Measurements from ENCODE around the gene GALNTL6. TPM values are rescaled to one million over a fixed set of nuclear protein-coding genes. Genes with fewer than 3 reads are reported as not detected.

GALNTL6 gene
- total RNA-seq, 1 donor from 2014 or later, result 0.61 TPM

DNA sequence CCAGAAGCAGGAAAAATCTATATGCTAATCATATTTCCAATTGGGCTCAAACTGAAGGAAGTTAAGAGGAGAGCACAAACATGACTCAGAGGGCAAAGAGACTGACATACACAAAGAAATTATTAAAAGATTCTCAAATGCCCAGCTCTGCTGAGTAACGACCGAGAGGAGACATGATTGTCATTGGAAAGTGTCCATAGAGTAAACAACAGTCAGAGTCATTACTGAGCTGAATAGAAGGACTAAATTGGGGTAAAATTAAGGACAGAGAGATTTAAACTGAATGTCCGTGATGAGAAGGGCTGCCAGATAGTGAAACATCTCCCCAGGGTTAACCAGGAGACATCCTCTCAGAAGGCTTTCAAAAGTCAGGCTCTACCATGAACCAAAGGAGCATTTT, 1244.2 kb downstream of the GALNTL6 start:
- no peak overlapping the region for H3K9ac ChIP-seq (ENCODE audit: low read length)
- no peak for DNase-seq (ENCODE audit: low read depth)

DNA sequence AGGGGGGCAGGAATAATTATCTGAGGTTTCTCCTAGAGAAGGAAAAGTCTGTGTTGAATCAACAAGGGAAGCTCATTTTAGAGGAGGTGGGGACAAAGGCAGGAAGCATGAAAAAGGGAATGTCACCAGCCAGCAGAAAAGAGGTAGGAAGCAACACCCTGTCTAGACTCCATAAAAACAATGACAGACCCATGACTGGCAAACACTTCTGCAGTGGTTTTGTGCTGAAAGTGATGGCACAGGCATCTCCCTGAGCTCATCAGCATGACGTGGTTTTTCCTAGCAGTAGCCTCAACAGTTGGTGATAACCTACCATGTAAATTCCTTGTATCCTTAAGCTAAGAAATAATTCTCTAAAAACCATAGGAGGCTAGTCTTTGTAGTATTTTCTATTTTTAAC, 1244.7 kb downstream of the GALNTL6 start:
- no peaks in the 10 kb centered on the region for H3K9me3 Mint-ChIP-seq (ENCODE audit: unreplicated experiment)
- no peak overlapping the region for H3K27ac ChIP-seq (ENCODE audit: low read depth, low read length)
- no peak overlapping the region for H3K4me3 ChIP-seq (ENCODE audit: insufficient read depth, low read depth, low read length)
- H3K27me3 Mint-ChIP-seq (ENCODE audit: low read depth, unreplicated experiment), result no peaks in the 10 kb centered on the region
- H3K36me3 ChIP-seq (ENCODE audit: insufficient read depth, low read length), result no peaks in the 10 kb centered on the region
- FAIRE-seq, result no peak
- H3K9ac ChIP-seq (ENCODE audit: low read length), result no peak overlapping the region
- H3K4me1 Mint-ChIP-seq (ENCODE audit: low read depth, unreplicated experiment), result peaks cover 19% of the 10 kb centered on the region
- no peaks in the 10 kb centered on the region for H4K20me1 ChIP-seq (ENCODE audit: insufficient read depth, low read length)
- H3K27ac Mint-ChIP-seq (ENCODE audit: unreplicated experiment), result peak overlapping the region; percentile 83
- H3K4me1 ChIP-seq (ENCODE audit: insufficient read depth, low read length), result no peaks in the 10 kb centered on the region
- H3K36me3 Mint-ChIP-seq (ENCODE audit: low read depth, unreplicated experiment), result no peaks in the 10 kb centered on the region
- DNase-seq (ENCODE audit: low read depth), result peak; percentile 38
- H3K4me3 Mint-ChIP-seq (ENCODE audit: unreplicated experiment), result no peak overlapping the region
- H3K9me3 ChIP-seq (ENCODE audit: insufficient read depth, low read depth, low read length), result no peaks in the 10 kb centered on the region
- H2AFZ ChIP-seq (ENCODE audit: low read depth, low read length), result no peak overlapping the region
- no peaks in the 10 kb centered on the region for H3K27me3 ChIP-seq (ENCODE audit: insufficient read depth, low read length)
- no peak for TF ChIP-seq EZH2 (IDR thresholded peaks at IDR 0.05; ENCODE audit: insufficient read depth, low read length)
- TF ChIP-seq, protein P1, sequence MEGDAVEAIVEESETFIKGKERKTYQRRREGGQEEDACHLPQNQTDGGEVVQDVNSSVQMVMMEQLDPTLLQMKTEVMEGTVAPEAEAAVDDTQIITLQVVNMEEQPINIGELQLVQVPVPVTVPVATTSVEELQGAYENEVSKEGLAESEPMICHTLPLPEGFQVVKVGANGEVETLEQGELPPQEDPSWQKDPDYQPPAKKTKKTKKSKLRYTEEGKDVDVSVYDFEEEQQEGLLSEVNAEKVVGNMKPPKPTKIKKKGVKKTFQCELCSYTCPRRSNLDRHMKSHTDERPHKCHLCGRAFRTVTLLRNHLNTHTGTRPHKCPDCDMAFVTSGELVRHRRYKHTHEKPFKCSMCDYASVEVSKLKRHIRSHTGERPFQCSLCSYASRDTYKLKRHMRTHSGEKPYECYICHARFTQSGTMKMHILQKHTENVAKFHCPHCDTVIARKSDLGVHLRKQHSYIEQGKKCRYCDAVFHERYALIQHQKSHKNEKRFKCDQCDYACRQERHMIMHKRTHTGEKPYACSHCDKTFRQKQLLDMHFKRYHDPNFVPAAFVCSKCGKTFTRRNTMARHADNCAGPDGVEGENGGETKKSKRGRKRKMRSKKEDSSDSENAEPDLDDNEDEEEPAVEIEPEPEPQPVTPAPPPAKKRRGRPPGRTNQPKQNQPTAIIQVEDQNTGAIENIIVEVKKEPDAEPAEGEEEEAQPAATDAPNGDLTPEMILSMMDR (IDR thresholded peaks at IDR 0.05; ENCODE audit: insufficient read depth, low read depth, low read length), result no peak
- no peaks in the 10 kb centered on the region for H3K79me2 ChIP-seq (ENCODE audit: insufficient read depth, low read length)
- peak overlapping the region; percentile 54 for H3K4me2 ChIP-seq (ENCODE audit: low read length)

More for the DNA sequence above, 1244.2 kb downstream of the GALNTL6 start:
- TF ChIP-seq, protein P1 (IDR thresholded peaks at IDR 0.05; ENCODE audit: insufficient read depth, low read depth, low read length), result no peak
- no peak for TF ChIP-seq EZH2 (IDR thresholded peaks at IDR 0.05; ENCODE audit: insufficient read depth, low read length)
- Histone ChIP-seq H3K4me2 (ENCODE audit: low read length) (peak overlapping the region; percentile 54), H3K4me3 (ENCODE audit: insufficient read depth, low read depth, low read length) (no peak overlapping the region), H4K20me1 (ENCODE audit: insufficient read depth, low read length) (no peaks in the 10 kb centered on the region), H3K27ac (ENCODE audit: low read depth, low read length) (no peak overlapping the region), H2AFZ (ENCODE audit: low read depth, low read length) (peak overlapping the region; percentile 37), H3K9me3 (ENCODE audit: insufficient read depth, low read depth, low read length) (no peaks in the 10 kb centered on the region), H3K36me3 (ENCODE audit: insufficient read depth, low read length) (no peaks in the 10 kb centered on the region), H3K79me2 (ENCODE audit: insufficient read depth, low read length) (no peaks in the 10 kb centered on the region), H3K4me1 (ENCODE audit: insufficient read depth, low read length) (no peaks in the 10 kb centered on the region), H3K27me3 (ENCODE audit: insufficient read depth, low read length) (no peaks in the 10 kb centered on the region)
- no peak overlapping the region for H3K4me3 Mint-ChIP-seq (ENCODE audit: unreplicated experiment)
- H3K27ac Mint-ChIP-seq (ENCODE audit: unreplicated experiment), result peak overlapping the region; percentile 83
- no peaks in the 10 kb centered on the region for H3K27me3 Mint-ChIP-seq (ENCODE audit: low read depth, unreplicated experiment)
- peaks cover 19% of the 10 kb centered on the region for H3K4me1 Mint-ChIP-seq (ENCODE audit: low read depth, unreplicated experiment)
- H3K36me3 Mint-ChIP-seq (ENCODE audit: low read depth, unreplicated experiment), result no peaks in the 10 kb centered on the region
- FAIRE-seq, result no peak
- no peaks in the 10 kb centered on the region for H3K9me3 Mint-ChIP-seq (ENCODE audit: unreplicated experiment)

DNA sequence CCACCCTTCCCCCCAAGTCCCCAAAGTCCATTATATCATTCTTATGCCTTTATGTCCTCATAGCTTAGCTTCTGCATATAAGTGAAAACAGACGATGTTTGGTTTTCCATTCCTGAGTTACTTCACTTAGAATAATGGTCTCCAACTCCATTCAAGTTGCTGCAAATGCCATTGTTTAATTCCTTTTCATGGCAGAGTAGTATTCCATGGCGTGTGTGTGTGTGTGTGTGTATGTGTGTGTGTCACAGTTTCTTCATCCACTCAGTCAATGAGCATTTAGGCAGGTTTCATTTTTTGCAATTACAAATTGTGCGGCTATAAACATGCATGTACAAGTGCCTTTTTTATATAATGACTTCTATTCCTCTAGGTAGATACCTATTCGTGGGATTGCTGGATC, 1248.0 kb downstream of the GALNTL6 start:
- Mint-ChIP-seq H3K9me3 (ENCODE audit: unreplicated experiment) (peaks cover 1% of the 10 kb centered on the region), H3K4me1 (ENCODE audit: low read depth, unreplicated experiment) (peaks cover 19% of the 10 kb centered on the region), H3K27ac (ENCODE audit: unreplicated experiment) (no peak overlapping the region), H3K27me3 (ENCODE audit: low read depth, unreplicated experiment) (no peaks in the 10 kb centered on the region), H3K36me3 (ENCODE audit: low read depth, unreplicated experiment) (no peaks in the 10 kb centered on the region), H3K4me3 (ENCODE audit: unreplicated experiment) (no peak overlapping the region)
- H3K4me2 ChIP-seq (ENCODE audit: low read length), result no peak overlapping the region
- H3K9me3 ChIP-seq (ENCODE audit: insufficient read depth, low read depth, low read length), result no peaks in the 10 kb centered on the region
- H3K9ac ChIP-seq (ENCODE audit: low read length), result no peak overlapping the region
- H3K27ac ChIP-seq (ENCODE audit: low read depth, low read length), result no peak overlapping the region
- H2AFZ ChIP-seq (ENCODE audit: low read depth, low read length), result no peak overlapping the region
- no peaks in the 10 kb centered on the region for H3K79me2 ChIP-seq (ENCODE audit: insufficient read depth, low read length)
- no peaks in the 10 kb centered on the region for H3K4me1 ChIP-seq (ENCODE audit: insufficient read depth, low read length)
- DNase-seq (ENCODE audit: low read depth) (no peak), FAIRE-seq (no peak)
- no peaks in the 10 kb centered on the region for H3K27me3 ChIP-seq (ENCODE audit: insufficient read depth, low read length)
- TF ChIP-seq, protein P1 (IDR thresholded peaks at IDR 0.05; ENCODE audit: insufficient read depth, low read depth, low read length), result no peak
- no peak for TF ChIP-seq EZH2 (IDR thresholded peaks at IDR 0.05; ENCODE audit: insufficient read depth, low read length)
- no peaks in the 10 kb centered on the region for H3K36me3 ChIP-seq (ENCODE audit: insufficient read depth, low read length)
- H4K20me1 ChIP-seq (ENCODE audit: insufficient read depth, low read length), result no peaks in the 10 kb centered on the region
- no peak overlapping the region for H3K4me3 ChIP-seq (ENCODE audit: insufficient read depth, low read depth, low read length)
